Panc1 (cell line): ENCODE measurements around the gene SPSB1. TPM values are rescaled to one million over a fixed set of nuclear protein-coding genes. Genes with fewer than 3 reads are reported as not detected.

Experiments
- ATAC-seq: fragments of 200-7000 bp; cut with Tn5 transposase; 2 replicates; pipeline ENCODE4 v1.9.1; 2020; ENCODE audit warnings: mild to moderate bottlenecking, moderate library complexity
- BruUV-seq: library from RNA; stranded (reverse); fragments of 400-500 nt; replicated peaks from 2 replicates; lab custom pipeline; 2021; lab: Mats Ljungman, UMichigan
- CTCF ChIA-PET: fragments of 300-600 bp; sonication (Branson Sonifier 250); formaldehyde crosslinking; loops from one replicate; lab custom pipeline; 2022; ENCODE audit warnings: antibody characterized with exemption; lab: Charles Lee
- POLR2A ChIA-PET: fragments of 300-600 bp; sonication (Branson Sonifier 250); formaldehyde crosslinking; loops from one replicate; lab custom pipeline; 2022; ENCODE audit warnings: antibody characterized with exemption; lab: Charles Lee
- DNase-seq: peaks from one replicate; pipeline ENCODE4 v3.0.0-alpha.2; 2010; ENCODE audit warnings: low read depth, low spot score
- H3K27ac ChIP-seq: 2 replicates; pipeline ENCODE4 v1.5.1; 2011; ENCODE audit warnings: mild to moderate bottlenecking, low read length, inconsistent platforms
- H3K27me3 ChIP-seq: fragments of 200-500 bp; sonication (Bioruptor generic); 2 replicates; pipeline ENCODE4 v1.6.0; 2014; ENCODE audit warnings: low read length, inconsistent platforms; ENCODE audit not compliant: control insufficient read depth, insufficient read depth
- H3K36me3 ChIP-seq: fragments of 200-500 bp; sonication (Bioruptor generic); 2 replicates; pipeline ENCODE4 v1.5.1; 2014; ENCODE audit warnings: inconsistent platforms, mild to moderate bottlenecking, low read length, moderate library complexity; ENCODE audit not compliant: control insufficient read depth, insufficient read depth
- H3K4me1 ChIP-seq: 2 replicates; pipeline ENCODE4 v1.5.1; 2011; ENCODE audit warnings: inconsistent platforms, mild to moderate bottlenecking, low read length, moderate library complexity; ENCODE audit not compliant: control insufficient read depth, insufficient read depth
- H3K4me3 ChIP-seq, 2 experiments: 2 replicates each; pipeline ENCODE4 v1.5.1; 2011 to 2012; ENCODE audit warnings: low read depth in 2 of 2, low read length in 2 of 2, mild to moderate bottlenecking in 2 of 2, inconsistent platforms in 1 of 2, moderate library complexity in 1 of 2
- H3K9me3 ChIP-seq: fragments of 200-500 bp; sonication (Bioruptor generic); 2 replicates; pipeline ENCODE4 v1.5.1; 2014; ENCODE audit warnings: low read depth, mild to moderate bottlenecking, inconsistent platforms, low read length, moderate library complexity; ENCODE audit not compliant: control insufficient read depth, insufficient read depth
- POLR2AphosphoS5 ChIP-seq: IDR thresholded peaks from 2 replicates; pipeline ENCODE4 v1.6.1; 2012; ENCODE audit warnings: mild to moderate bottlenecking, low read depth, low read length, moderate library complexity
- SIN3A ChIP-seq: IDR thresholded peaks from 2 replicates; pipeline ENCODE4 v1.6.1; 2012; ENCODE audit warnings: low read depth, mild to moderate bottlenecking, low read length, moderate library complexity, borderline replicate concordance; ENCODE audit not compliant: insufficient read depth
- TCF7L2 ChIP-seq: IDR thresholded peaks from 2 replicates; pipeline ENCODE4 v1.6.1; 2011; ENCODE audit warnings: mild to moderate bottlenecking, low read depth, low read length, inconsistent platforms
- in situ Hi-C: cut with HindIII; loops from 2 replicates; pipeline ENCODE4 v1.10.0; 2016; ENCODE audit warnings: low sequenced_read_pairs, low pct_unique_long_range_greater_than_20kb
- intact Hi-C: fragments of 100-400 bp; cut with micrococcal nuclease; formaldehyde crosslinking; loops from one replicate; pipeline ENCODE4 v1.10.0; 2022; ENCODE audit not compliant: unreplicated experiment
- total RNA-seq: library from RNA; stranded (reverse); gene quantifications from one replicate; pipeline ENCODE4 v1.2.1, GENCODE V29; 2021; ENCODE audit not compliant: unreplicated experiment
- TF ChIP-seq, protein P1 (sequence below), 2 experiments: IDR thresholded peaks; 2 replicates each; pipeline ENCODE4 v1.6.1; 2011 to 2012; ENCODE audit warnings: low read depth in 2 of 2, control low read depth in 1 of 2, low read length in 1 of 2, mild to moderate bottlenecking in 1 of 2, moderate library complexity in 1 of 2; ENCODE audit not compliant: insufficient read depth in 1 of 2
- TF ChIP-seq, protein P2 (sequence below): fragments of 450-650 bp; IDR thresholded peaks from 2 replicates; pipeline ENCODE4 v1.5.1; 2017; ENCODE audit warnings: mild to moderate bottlenecking

Gene SPSB1
- total RNA-seq, 1 experiment from 2014 or later = 73.7 TPM

DNA sequence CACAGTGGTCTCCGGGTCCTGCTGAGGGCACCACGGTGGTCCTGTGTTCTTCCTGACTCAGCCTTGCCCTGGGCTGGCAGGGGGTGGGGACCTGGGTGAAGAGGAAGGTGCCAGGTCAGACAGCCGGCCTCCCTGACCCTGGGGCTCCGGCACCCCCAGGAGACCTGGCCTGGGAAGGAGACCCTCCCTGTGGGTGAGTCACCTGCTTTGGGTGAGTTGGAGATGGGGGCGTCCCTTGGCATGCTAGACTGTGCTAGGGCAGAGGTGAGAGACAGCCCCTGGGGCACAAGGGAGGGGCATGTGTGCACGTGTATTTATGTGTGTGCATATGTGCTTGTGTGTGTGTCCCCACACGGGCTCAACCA lies 23.4 kb downstream of the SPSB1 start:
- Histone ChIP-seq H3K9me3 (no peaks in the 10 kb centered on the region), H3K27me3 (no peaks in the 10 kb centered on the region), H3K4me3 (no peak overlapping the region), H3K36me3 (no peaks in the 10 kb centered on the region), H3K4me1 (peaks cover 95% of the 10 kb centered on the region), H3K27ac (peak overlapping the region; percentile 81)
- ATAC-seq (peak; percentile 4), DNase-seq (no peak)
- in situ Hi-C loops (no loop called here), intact Hi-C loops (no loop called here)
- POLR2A ChIA-PET = no interaction called here
- CTCF ChIA-PET = no interaction called here
- TF ChIP-seq, protein P1, sequence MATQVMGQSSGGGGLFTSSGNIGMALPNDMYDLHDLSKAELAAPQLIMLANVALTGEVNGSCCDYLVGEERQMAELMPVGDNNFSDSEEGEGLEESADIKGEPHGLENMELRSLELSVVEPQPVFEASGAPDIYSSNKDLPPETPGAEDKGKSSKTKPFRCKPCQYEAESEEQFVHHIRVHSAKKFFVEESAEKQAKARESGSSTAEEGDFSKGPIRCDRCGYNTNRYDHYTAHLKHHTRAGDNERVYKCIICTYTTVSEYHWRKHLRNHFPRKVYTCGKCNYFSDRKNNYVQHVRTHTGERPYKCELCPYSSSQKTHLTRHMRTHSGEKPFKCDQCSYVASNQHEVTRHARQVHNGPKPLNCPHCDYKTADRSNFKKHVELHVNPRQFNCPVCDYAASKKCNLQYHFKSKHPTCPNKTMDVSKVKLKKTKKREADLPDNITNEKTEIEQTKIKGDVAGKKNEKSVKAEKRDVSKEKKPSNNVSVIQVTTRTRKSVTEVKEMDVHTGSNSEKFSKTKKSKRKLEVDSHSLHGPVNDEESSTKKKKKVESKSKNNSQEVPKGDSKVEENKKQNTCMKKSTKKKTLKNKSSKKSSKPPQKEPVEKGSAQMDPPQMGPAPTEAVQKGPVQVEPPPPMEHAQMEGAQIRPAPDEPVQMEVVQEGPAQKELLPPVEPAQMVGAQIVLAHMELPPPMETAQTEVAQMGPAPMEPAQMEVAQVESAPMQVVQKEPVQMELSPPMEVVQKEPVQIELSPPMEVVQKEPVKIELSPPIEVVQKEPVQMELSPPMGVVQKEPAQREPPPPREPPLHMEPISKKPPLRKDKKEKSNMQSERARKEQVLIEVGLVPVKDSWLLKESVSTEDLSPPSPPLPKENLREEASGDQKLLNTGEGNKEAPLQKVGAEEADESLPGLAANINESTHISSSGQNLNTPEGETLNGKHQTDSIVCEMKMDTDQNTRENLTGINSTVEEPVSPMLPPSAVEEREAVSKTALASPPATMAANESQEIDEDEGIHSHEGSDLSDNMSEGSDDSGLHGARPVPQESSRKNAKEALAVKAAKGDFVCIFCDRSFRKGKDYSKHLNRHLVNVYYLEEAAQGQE (IDR thresholded peaks at IDR 0.05; ENCODE audit: insufficient read depth in 1 of 2, low read depth in 2 of 2, low read length in 1 of 2) = no peak
- no TSS peak for BruUV-seq

DNA sequence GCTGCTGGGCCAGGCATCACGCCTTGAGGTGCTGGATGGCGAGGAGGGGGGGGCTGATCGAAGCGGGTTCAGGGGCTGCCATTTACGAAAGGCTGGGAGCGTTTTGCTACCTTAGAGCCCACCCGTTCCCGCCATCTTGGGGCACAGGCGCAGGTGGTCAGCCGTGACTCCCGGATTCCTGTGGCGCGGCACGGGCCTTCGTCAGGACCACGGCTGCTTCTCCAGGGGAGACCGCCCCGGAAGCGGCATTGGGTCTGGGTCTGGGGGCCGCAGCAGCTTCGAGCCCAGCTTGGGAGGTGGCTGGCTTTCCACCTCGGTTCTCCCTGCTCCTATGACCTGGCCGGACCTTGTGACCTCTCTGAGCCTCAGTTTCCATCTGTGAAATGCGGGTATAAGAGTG lies 23.8 kb downstream of the SPSB1 start:
- intact Hi-C loops = no loop called here
- BruUV-seq = no TSS peak
- ATAC-seq (no peak), DNase-seq (no peak)
- TF ChIP-seq SIN3A (no peak), TCF7L2 (no peak), POLR2AphosphoS5 (no peak)
- TF ChIP-seq, protein P2, sequence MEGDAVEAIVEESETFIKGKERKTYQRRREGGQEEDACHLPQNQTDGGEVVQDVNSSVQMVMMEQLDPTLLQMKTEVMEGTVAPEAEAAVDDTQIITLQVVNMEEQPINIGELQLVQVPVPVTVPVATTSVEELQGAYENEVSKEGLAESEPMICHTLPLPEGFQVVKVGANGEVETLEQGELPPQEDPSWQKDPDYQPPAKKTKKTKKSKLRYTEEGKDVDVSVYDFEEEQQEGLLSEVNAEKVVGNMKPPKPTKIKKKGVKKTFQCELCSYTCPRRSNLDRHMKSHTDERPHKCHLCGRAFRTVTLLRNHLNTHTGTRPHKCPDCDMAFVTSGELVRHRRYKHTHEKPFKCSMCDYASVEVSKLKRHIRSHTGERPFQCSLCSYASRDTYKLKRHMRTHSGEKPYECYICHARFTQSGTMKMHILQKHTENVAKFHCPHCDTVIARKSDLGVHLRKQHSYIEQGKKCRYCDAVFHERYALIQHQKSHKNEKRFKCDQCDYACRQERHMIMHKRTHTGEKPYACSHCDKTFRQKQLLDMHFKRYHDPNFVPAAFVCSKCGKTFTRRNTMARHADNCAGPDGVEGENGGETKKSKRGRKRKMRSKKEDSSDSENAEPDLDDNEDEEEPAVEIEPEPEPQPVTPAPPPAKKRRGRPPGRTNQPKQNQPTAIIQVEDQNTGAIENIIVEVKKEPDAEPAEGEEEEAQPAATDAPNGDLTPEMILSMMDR = no peak
- TF ChIP-seq, protein P1 (IDR thresholded peaks at IDR 0.05; ENCODE audit: insufficient read depth in 1 of 2, low read depth in 2 of 2, low read length in 1 of 2) = no peak
- no peaks in the 10 kb centered on the region for H3K27me3 ChIP-seq
- ChIA-PET CTCF (interaction anchor here (2.4 kb wide), 1 partner anchor 27 kb away, joined by 6 read pairs; no protein-coding TSS in a partner anchor), POLR2A (no interaction called here)
- no peaks in the 10 kb centered on the region for H3K9me3 ChIP-seq
- no peaks in the 10 kb centered on the region for H3K36me3 ChIP-seq
- H3K4me1 ChIP-seq = peaks cover 95% of the 10 kb centered on the region
- no peak overlapping the region for H3K4me3 ChIP-seq
- in situ Hi-C loops = no loop called here
- peak overlapping the region; percentile 81 for H3K27ac ChIP-seq
